Measurements from ENCODE around the gene EHBP1.
"Not testable (repeated sequence)": the region's sequence is repeated elsewhere in the genome, so short reads cannot be mapped to it uniquely, and the experiment has no call there.

The EHBP1 gene

DNA sequence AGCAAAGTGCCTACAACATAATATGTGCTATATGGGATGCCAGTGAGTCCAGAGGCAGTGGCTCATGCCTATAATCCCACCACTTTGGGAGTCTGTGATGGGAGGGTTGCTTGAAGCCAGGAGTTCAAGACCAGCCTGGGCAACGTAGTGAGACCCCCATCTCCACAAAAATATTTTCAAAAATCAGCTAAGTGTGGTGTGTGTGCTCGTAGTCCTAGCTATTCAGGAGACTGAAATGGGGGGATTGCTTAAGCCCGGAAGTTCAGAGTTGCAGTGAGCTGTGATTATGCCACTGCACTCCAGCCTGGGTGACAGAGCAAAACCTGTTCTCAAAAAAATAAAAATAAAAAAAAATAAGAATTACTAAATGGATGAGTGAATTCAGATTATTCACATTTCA lies 368.5 kb downstream of the EHBP1 start:
- Mint-ChIP-seq H3K4me3 (no peak overlapping the region), H3K36me3 (ENCODE audit: low read depth) (no peaks in the 10 kb centered on the region), H3K27me3 (peaks cover 27% of the 10 kb centered on the region), H3K9me3 (no peaks in the 10 kb centered on the region), H3K27ac (no peak overlapping the region), H3K4me1 (ENCODE audit: low read depth) (no peaks in the 10 kb centered on the region)

DNA sequence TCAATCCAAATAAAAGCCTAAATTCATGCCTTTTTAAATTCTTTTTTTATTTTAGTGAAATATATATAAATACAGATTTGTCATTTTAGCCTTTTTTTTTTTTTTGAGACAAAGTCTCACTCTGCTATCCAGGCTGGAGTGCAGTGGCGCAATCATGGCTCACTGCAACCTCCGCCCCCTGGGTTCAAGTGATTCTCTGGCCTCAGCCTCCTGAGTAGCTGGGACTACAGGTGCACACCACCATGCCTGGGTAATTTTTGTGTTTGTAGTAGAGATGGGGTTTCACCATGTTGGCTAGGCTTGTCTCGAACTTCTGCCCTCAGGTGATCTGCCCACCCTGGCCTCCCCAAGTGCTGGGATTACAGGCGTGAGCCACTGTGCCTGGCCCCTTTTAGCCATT lies 368.9 kb downstream of the EHBP1 start:
- H3K27ac Mint-ChIP-seq; H3K9me3 Mint-ChIP-seq; H3K4me3 Mint-ChIP-seq; H3K4me1 Mint-ChIP-seq (ENCODE audit: low read depth); H3K36me3 Mint-ChIP-seq (ENCODE audit: low read depth): not testable (repeated sequence)
- peaks cover 27% of the 10 kb centered on the region for H3K27me3 Mint-ChIP-seq

DNA sequence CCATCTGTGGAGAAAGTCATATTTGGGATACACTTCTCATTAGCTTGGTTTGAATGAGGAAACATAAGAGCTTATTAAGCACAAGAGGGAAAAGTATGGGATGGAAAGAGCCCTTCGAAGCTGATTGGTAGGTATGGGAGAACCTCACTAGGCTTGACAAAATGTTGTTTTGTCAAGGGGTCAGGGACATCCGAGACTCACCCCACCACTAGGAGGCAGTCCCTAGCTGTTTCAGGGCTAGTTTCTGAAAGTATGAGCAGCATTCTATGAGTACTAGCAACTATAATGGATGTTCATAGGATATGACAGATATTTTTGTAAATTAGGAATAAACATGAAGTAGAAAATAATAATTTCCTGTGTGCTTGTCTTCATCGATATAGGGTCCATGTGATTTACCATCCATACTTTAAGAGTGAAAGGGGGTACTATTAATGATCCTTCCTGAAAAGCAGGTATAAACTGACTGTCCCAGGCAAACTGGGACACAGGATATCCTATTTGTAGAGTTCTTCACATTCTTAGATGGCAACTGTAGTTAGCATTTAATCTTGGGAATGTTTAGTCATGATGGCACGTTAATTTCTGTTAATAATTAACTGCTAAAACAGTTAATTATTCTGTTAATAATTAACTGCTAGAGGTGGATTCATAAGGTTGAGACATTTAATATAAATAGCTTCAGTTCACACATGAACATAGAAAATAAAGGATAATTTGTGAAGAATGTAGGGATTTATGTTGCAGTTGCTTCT lies 373.5 kb downstream of the EHBP1 start:
- no peaks in the 10 kb centered on the region for H3K4me1 Mint-ChIP-seq (ENCODE audit: low read depth)
- no peaks in the 10 kb centered on the region for H3K9me3 Mint-ChIP-seq
- H3K4me3 Mint-ChIP-seq = no peak overlapping the region
- H3K36me3 Mint-ChIP-seq (ENCODE audit: low read depth) = no peaks in the 10 kb centered on the region
- peaks cover 27% of the 10 kb centered on the region for H3K27me3 Mint-ChIP-seq
- no peak overlapping the region for H3K27ac Mint-ChIP-seq

DNA sequence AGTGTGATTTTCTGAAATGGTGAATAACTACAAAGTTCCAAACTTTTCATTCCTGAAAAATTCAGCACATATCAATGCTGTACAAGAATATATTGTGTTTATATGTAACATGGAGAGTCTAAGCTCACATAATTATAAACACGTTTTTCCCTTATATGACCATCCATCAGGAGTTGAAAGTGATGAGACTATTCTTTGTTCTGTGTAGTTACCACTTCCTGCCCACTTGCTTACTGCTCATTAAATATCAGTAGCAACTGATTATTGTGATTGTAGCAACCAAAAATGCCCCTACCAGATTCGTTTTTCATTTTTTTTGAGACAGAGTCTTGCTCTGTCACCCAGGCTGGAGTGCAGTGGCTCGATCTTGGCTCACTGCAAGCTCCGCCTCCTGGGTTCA lies 375.9 kb downstream of the EHBP1 start:
- Mint-ChIP-seq H3K36me3 (ENCODE audit: low read depth) (no peaks in the 10 kb centered on the region), H3K4me3 (no peak overlapping the region), H3K27me3 (peaks cover 35% of the 10 kb centered on the region), H3K27ac (no peak overlapping the region), H3K4me1 (ENCODE audit: low read depth) (no peaks in the 10 kb centered on the region), H3K9me3 (no peaks in the 10 kb centered on the region)

DNA sequence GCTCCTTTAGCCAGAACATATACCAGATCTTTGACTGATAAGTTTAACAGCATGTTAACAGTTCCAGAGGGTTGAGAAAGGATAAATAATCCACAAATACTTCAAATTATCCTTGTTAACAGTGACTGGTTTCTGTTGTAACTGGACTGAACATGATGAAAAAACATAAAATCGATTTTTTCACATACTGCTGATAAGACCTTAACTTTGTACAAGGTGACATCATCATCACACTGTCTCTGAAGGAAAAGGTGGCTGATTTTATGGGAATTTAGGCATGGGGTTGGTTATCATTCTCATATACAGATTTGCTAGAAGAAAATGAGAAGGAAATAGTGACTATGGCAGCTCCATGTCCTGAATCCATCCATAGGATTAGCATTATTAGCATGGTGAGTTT lies 381.2 kb downstream of the EHBP1 start:
- Mint-ChIP-seq H3K27ac (no peak overlapping the region), H3K27me3 (peaks cover 22% of the 10 kb centered on the region), H3K36me3 (ENCODE audit: low read depth) (no peaks in the 10 kb centered on the region), H3K9me3 (peaks cover 4% of the 10 kb centered on the region), H3K4me1 (ENCODE audit: low read depth) (no peaks in the 10 kb centered on the region), H3K4me3 (no peak overlapping the region)

DNA sequence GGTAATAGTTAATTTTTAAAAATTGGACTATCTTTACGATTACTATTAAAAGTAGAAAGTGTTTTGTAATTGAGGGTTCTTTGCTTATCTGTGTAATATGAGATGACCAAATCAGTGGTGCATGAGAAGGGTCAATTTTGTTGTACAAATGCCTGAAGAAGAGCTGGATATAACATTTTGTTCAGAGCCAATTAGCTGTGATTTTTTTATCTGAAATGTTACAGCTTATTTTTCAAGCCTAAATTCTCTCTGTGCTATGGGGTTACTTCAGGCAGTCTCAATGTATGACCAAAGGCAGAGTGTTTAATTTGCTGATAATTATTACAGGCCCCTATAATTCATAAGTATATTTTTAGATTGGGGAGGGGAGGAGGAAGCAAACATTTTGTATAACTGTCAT lies 386.9 kb downstream of the EHBP1 start:
- H3K9me3 Mint-ChIP-seq = peaks cover 4% of the 10 kb centered on the region
- H3K36me3 Mint-ChIP-seq (ENCODE audit: low read depth) = no peaks in the 10 kb centered on the region
- H3K4me1 Mint-ChIP-seq (ENCODE audit: low read depth) = no peaks in the 10 kb centered on the region
- H3K27ac Mint-ChIP-seq = no peak overlapping the region
- peaks cover 8% of the 10 kb centered on the region for H3K27me3 Mint-ChIP-seq
- no peak overlapping the region for H3K4me3 Mint-ChIP-seq

DNA sequence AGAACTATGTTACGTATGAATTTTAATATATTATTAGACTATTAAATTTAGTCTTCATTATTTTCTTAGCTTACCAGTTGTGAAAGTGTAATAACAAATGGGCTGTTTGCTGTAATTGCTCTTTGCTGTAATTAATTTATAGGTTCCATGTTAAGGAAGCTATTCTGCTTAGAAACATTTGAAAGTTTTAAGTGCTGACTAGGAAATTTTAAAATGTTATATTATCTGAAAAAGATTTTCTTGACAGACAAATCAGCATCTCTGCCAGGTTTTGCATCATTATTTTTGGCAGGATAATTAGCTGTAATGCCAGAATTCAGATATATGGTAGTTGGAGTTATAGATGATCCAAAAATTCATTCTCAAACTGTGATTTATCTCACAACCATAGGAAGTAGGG lies 387.3 kb downstream of the EHBP1 start:
- no peak overlapping the region for H3K4me3 Mint-ChIP-seq
- H3K36me3 Mint-ChIP-seq (ENCODE audit: low read depth) = no peaks in the 10 kb centered on the region
- no peak overlapping the region for H3K27ac Mint-ChIP-seq
- H3K4me1 Mint-ChIP-seq (ENCODE audit: low read depth) = no peaks in the 10 kb centered on the region
- H3K9me3 Mint-ChIP-seq = peaks cover 4% of the 10 kb centered on the region
- peaks cover 8% of the 10 kb centered on the region for H3K27me3 Mint-ChIP-seq

DNA sequence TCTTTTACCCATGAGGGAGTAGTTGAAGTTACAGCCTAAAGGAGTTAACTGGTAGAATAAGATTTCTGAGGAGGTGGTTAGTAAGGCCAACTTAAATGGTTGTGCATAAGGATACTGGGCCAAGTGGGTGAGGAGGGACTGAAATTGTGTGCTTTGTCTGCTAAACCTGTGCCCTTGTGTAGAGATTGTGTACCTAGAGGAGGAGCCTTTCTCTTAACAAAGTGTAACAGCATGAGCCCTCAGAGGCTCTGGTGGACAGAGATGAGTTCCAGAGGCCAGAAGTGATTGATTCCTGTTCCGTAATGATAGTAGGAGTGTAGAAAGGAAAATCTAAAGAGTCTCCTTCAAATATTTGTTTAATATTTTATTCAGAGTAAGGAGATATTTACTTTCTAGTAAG lies 388.0 kb downstream of the EHBP1 start:
- H3K27ac Mint-ChIP-seq = no peak overlapping the region
- H3K27me3 Mint-ChIP-seq = peaks cover 8% of the 10 kb centered on the region
- H3K9me3 Mint-ChIP-seq = peaks cover 4% of the 10 kb centered on the region
- no peak overlapping the region for H3K4me3 Mint-ChIP-seq
- H3K4me1 Mint-ChIP-seq (ENCODE audit: low read depth) = no peaks in the 10 kb centered on the region
- H3K36me3 Mint-ChIP-seq (ENCODE audit: low read depth) = no peaks in the 10 kb centered on the region

Measured in stimulated activated naive CD8-positive, alpha-beta T cell treated with anti-CD3 and anti-CD28 coated beads, Interleukin-15, Interleukin-2, amounts not matched to agents 100 ng/mL and 50 ng/mL, for 24 hours (primary cell).